Activated naive CD4-positive, alpha-beta T cell treated with Interleukin-2 at 50 U/mL for 16 hours (primary cell): ENCODE data around the gene SOX11.

Experiments
- DNase-seq: peaks from one replicate; pipeline ENCODE4 v3.0.0-alpha.2; 2020

SOX11 gene

DNA sequence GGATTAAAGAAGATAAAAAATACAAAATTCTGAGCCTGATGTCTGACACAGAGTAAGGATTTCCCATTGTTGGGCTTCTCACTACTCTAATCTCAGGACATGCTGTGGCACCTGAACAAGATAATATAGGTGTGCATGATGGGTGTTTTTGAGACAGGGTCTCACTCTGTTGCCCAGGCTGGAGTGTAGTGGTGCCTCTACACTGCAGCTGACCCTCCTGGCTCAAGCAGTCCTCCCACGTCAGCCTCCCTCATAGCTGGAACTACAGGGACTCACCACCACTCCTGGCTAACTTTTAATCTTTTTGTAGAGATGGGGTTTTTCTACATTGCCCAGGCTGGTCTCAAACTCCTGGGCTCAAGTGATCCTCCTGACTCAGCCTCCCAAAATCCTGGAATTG is 32.9 kb downstream of the SOX11 start:
- no peak for DNase-seq

DNA sequence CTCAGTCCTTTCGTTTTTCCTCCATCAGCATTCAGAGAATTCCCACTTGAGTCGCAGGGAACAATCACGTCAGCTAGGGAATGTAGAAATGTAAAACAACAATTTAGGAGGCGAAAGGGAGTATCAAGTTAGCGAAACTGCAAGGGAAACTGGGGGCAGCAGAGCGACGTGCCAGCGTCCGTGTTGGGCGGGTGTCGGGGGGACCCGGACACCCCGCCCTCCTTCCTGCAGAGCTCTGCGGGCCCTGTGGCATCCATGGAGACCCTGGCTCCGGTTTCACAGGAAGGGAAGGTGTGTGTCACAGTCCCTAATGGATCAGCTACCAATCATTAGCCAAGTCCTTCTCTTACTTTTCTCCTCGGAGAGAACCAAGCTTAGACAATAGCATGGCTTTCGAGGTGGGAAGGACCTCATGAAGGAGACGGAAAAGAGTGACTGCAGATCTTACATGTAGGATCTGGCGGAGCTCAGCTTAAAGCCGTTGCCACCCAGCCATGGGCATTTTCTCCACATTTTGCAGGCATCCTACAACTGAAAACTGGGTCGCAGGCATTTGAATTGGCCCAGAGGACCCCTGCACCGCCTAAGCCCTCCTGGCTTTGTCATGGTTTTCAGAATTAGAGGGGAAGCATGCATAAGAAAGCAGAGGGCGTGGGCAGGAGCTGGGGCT is 33.7 kb downstream of the SOX11 start:
- DNase-seq = no peak

- no peak for DNase-seq
These were observed 35.1 kb downstream of the SOX11 start for GRCh38 chr2:5727235-5727634.

- no peak for DNase-seq
These were observed 37.2 kb downstream of the SOX11 start for GRCh38 chr2:5729416-5729815.

DNA sequence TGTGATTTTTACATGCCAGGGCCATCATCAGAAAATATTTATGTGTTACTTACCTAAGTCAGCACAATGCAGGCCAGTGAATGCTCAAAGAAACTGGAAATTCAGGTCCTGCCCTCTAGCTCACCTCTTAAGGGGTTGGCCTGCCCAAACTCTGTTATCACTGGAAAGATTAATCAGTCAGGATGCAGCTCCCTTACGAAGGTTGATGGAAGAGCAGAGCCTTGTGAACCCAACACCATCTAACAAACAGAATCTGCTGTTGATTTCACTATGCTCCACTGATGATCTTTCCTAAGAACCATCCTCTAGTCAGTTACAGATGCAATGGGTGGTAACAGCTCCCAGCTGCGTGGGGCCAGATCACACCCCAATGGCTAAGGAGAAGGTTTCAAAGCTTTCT is 38.2 kb downstream of the SOX11 start:
- no peak for DNase-seq

DNA sequence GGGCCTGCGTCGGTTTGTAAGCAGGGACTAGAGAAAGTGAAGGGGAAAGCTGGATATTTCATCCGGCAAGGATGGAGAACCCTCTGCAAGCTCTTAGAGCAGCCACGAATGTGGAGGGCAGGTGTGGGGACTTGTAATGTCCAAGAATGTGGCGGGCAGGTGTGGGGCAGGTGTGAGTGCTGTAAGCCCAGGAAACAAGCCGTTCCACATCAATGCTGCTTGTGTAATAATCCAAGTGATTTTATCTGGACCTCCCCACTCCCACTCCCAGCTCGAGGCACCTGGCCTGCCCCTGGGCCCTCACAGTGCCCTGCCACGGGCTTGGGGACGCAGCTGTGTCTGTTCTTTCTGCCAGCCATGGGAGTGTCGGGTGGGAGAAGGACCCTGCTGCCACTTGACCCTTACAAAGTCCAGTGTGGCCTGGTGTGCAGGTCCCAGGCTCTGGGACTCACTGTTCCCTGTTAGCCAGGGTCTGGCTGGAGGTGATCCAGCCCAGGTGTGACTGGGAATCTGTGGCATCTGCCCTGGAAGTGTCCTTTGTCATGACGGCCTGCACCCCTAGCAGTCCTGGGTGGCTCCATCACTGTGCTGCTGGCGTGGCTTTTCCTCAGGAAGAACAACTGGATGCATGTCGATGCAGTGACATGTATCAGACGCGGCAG is 42.8 kb downstream of the SOX11 start:
- DNase-seq = no peak

GRCh38 chr2:5735521-5735861 is 43.3 kb downstream of the SOX11 start:
- DNase-seq = no peak

DNA sequence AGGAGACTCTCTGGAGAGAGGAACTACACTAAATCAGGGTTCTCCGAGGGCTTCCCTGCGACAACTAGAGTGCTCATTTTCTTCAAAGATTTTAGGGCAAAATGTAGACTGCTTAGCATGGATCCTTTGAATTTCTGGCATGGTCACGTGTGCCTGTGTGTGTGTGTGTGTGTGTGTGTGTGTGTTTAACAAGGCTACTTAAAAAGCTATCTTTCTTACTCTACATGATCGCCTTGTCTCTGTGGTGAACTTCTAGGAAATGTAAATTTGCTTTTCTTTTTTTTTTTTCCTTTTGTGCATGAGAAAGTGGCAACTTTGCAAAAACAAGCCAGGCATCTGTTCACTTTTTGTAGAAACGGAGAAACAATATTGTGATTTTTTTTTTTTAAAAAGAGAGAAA is 43.9 kb downstream of the SOX11 start:
- DNase-seq = no peak

- no peak for DNase-seq
These were observed 44.7 kb downstream of the SOX11 start for GRCh38 chr2:5736886-5737285.

DNA sequence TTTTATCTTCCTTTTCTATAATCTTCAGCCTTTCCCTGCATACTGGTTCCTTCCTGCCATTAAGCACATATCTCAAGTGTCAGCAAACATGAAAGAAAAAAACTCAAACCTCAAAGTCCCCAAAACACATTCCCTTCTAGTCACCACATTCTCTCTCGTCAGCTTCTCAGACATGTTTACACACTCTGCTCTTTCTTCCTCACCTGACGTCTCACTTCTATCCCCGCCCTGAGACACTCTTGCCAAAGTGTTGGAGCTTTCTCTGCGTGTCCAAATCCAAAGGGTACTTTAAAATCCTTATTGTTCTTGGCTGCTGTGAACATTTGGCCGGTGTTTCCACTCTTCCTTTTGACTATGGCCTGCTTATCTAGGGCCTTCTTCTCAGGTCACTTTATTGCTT is 47.9 kb downstream of the SOX11 start:
- no peak for DNase-seq

GRCh38 chr2:5740817-5741216 is 48.6 kb downstream of the SOX11 start:
- DNase-seq = no peak

DNA sequence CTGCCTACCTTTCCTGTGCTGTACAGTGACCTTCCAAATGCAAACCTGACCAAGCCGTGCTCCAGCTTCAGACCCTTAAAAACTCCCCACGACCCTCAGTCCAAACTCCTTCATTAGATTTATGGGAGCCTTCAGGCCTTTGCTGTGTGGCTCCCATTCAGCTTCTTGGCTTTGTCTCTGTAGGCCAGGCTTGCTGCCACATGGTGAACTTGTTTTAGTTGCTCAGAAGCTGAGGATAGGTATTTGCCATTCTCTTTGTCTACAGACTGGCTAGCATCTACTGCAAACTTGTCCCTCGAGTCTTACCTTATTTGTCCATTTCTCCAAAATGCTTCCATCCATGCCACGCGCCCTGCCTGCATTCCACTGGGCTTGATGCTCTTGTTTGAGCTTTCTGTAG is 49.1 kb downstream of the SOX11 start:
- DNase-seq = no peak

- no peak for DNase-seq
These were observed 49.9 kb downstream of the SOX11 start for GRCh38 chr2:5742126-5742525.

DNA sequence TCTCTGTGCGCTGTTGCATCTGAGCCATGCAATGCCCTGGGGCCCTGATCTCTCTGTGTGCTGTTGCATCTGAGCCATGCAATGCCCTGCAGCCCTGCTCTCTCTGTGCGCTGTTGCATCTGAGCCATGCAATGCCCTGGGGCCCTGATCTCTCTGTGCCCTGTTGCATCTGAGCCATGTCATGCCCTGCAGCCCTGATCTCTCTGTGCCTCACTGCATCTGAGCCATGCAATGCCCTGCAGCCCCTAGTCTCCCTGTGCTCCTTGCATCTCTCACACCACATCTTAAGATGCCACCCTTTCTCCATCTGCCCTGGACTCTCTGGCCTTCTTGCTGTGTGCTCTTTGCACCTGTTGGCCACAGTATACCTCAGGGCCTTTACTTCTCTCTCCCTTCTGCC is 56.2 kb downstream of the SOX11 start:
- no peak for DNase-seq

DNA sequence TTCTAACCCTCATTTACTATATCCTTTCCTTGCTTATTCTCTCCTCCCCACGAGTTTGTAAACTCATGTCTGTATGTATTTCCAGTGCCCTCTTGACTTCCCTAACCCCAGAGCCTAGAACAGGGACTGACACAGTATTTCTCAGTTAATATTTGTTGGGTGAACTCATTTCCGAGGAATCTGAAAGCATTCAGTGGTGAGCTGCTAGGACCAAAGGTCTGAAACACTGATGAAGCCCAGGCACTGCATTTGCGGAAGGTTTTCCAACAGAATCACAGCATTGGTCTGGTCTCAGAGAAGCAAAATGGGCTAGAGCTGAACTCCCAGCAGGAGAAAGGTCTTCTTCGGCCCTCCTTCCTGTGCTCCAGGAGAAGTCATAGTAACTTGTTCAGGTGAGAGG is 56.8 kb downstream of the SOX11 start:
- DNase-seq = no peak

- no peak for DNase-seq
These were observed 57.2 kb downstream of the SOX11 start for GRCh38 chr2:5749347-5749746.
